IPS-NIHi11 (cell line): ENCODE results near the gene HOXA2.

Source experiments
- DNase-seq: peaks from one replicate; pipeline ENCODE4 v3.0.0; 2012; ENCODE audit warnings: mixed read lengths, low spot score

HOXA2 gene

GRCh38 chr7:27111751-27112277, 9.3 kb upstream of the HOXA2 start:
- DNase-seq: no peak

DNA sequence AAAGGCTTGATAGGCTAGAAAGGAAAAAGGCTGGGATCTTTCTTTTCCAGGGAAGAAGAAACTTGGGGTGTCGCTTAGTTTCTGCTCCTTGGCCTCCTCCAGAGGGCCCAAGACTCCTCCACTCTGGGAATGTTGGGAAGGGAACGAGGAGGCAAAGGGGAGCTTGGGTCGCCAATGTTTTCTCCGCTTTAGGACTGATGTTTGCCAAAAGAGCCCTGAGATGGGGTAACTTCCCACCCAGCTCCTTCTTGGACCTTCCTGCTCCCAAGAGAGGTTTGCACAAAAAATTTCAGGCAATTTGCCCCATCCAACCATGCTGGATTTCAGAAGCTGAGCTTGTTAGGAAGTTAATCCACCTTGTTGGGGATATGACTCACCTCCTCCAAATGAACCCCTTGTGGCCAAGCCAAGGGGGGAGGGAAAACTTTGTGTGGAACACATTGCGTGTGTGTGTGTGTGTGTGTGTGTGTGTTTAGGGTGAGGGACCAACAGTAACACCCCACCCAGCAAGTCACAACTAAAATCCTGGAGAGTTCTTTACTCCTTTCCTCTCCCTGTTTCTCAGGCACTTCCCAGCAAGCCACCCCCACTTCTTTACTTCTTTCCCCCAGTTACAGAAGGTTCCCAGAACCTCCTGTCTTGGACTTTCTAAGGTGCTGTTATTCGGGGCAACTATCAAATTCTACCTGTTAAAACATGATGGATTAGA, 8.7 kb upstream of the HOXA2 start:
- no peak for DNase-seq

DNA sequence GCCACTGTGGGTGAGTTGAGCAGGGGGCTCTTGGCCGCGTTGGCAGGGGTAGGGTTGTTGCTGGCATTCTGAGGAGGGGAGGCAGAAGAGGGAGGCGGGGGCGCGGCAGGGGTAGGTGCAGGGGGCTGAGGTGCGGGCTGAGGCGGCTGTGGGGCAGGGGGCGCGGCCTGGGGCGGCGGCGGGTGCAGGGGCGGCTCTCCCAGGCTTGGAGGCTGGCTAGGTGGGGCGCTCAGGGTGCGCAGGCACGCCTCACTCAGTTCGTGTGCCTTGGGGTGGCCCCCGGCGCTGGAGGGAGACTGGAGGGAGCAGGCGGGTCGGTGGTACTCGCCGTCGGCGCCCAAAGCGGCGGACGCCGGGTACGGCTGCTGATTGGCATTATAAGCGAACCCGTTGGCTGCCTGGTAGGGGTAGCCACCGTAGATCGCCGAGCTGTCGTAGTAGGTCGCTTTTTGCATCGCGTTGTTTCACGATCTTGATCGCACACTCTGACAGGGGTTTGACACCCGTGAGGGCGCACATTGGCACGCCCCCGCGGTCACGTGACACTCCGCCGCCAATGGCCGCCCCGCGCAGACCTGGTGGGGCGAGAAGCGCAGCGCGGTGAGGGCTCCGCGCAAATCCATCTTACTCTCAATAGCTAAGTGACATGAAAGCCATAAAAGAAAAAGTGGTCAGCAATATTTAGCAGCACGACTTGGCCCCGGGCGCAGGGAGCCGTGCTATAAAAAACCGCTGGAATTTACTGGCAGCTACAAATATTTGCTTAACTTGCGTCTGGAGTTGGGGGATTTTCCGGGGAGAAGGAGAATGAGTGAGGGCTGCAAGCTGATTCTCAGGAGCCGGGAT, 7.9 kb upstream of the HOXA2 start:
- peak; percentile 72 for DNase-seq

GRCh38 chr7:27109466-27110185, 7.1 kb upstream of the HOXA2 start:
- DNase-seq: no peak

DNA sequence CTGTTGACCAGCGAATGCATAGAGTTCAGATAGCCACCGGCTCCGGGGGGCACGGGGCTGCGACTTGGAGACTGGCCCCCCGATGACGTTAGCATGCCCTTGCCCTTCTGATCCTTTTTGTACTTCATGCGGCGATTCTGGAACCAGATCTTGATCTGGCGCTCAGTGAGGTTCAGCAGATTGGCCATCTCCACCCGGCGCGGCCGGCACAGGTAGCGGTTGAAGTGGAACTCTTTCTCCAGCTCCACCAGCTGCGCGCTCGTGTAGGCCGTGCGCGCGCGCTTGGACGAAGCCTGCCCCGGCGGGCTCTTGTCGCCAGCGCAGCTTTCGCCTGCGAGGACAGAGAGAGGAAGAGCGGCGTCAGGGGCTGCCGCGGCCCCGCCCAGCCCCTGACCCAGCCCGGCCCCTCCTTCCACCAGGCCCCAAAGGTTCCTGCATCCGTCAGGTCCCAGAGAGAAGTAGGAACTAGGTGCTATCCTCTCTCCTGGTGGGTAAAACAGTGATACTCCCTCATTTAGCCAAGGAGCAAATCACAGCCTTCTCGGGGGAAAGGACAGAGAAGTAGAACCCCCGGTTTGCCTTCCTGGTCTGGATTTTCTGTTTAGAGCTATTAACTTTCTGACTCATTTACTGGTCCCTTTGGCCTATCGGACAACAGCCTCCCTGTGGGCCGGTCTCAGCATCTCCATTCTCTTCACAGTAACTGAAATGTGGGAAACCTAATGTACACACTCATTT, 6.1 kb upstream of the HOXA2 start:
- DNase-seq: peak; percentile 67

DNA sequence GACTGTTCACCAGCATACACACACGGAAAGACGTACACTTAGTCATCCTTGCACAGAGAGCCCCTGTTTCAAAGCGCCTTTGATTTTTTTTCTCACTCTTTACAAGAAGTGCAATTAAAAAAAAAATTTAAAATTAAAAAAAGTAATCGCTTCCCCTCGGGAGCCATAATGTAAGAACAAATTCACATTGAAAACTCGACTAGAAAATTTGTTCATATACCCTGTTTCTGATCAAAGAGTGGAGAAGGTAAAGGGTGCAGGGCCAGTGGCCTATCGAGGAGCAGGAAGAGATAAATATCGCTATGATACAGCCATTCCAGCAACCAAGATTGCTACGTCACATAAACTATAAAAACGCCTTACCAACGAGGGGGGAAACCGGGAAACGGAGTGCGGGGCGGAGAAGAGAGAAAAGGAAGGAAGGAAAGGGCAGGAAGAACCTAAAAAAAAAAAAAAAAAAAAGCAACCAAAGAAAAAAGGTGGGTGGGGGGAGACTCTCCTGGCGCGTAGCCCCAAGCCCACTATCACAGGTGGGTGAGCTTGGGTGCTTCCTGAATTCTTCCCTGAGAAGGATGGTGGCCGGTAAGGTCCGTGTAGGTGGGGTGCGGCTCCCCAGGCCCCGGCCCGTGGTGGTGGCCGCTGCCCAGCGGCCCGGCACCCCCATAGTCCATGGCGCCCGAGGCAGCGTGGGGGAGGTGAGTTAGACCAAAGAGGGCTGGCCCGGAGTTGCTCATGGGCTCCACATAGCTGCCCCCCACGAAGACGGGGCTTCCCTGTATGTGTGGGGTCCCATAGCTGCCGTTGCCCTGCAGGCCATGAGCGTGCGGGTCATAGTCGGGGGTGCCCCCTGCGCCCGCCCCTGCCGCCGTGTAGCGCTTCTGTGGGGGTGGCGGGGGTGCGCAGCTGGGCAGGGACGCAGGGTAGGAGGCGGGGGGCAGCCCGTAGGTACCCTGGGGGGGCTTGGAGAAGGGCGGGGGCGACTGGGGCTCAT, 5.2 kb upstream of the HOXA2 start:
- DNase-seq: no peak

GRCh38 chr7:27106901-27107240, 4.4 kb upstream of the HOXA2 start:
- no peak for DNase-seq

GRCh38 chr7:27106181-27106900, 3.9 kb upstream of the HOXA2 start:
- peak; percentile 62 for DNase-seq

DNA sequence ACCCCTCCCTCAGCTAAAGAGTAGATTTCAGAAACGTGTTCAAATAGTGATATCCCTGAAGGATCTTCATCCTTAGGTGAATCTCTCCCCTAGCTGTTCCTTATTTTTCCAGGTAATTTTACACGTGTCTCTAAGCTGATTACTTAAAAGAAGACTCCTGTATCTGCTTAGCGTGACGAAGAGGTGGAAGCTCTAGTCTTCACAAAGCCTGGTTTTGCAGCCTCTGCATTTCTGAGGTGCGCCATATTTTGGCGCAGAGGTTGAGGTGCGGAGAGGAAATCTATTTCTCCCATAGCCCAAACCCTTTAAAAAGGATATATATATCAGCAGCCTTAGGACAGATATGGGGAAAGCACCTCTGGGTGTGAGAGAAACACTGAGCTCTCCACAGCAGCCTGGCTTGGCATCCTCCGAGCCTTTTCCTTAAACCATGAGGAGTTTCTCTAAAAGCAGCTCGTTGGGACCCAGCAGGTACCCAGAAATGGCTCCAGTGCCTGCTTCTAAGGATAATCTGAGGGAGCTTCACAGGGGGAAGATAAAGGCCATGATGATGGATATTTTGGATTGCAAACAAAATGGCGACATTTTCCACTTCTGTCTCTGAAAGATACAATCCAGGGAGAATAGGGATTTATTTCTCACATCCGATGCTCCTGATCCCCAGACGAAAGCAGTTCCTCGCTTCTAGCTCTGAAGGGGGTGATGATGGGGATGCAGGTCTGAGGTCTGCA, 3.0 kb upstream of the HOXA2 start:
- no peak for DNase-seq

DNA sequence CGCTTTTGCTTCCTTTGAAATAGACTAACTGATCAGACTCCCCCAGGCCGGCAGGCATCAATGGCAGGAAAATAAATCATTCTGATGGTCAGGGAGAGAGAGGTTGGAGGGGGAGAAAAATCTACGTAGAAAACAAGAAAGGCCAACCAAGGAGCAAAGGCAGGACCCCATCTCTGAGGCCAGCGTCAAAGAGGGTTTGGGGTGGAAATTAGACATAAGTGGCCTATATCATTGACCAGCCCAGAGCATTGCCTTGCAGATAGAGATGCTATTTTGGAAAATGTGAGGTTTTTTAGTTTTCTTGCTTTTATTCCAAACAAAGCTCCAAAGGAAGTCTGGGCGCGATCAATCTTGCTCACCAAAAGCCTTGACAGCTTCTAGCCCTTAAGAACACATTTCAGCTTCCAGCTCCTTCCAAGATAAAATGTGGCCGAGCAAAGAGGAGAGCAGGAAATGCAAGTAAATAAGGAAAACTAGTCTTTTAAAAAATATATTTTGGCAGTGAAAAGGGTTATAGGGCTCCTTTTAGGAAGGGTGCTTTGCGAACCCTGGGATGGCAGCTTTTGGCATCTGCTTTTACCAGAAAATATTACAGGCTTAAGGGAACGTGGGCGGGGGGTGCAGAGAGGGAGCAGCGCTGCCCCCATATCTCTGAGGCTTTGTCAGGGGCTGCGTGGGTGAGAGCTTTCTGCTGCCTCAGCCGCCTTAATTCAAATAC, 2.0 kb upstream of the HOXA2 start:
- DNase-seq: no peak

DNA sequence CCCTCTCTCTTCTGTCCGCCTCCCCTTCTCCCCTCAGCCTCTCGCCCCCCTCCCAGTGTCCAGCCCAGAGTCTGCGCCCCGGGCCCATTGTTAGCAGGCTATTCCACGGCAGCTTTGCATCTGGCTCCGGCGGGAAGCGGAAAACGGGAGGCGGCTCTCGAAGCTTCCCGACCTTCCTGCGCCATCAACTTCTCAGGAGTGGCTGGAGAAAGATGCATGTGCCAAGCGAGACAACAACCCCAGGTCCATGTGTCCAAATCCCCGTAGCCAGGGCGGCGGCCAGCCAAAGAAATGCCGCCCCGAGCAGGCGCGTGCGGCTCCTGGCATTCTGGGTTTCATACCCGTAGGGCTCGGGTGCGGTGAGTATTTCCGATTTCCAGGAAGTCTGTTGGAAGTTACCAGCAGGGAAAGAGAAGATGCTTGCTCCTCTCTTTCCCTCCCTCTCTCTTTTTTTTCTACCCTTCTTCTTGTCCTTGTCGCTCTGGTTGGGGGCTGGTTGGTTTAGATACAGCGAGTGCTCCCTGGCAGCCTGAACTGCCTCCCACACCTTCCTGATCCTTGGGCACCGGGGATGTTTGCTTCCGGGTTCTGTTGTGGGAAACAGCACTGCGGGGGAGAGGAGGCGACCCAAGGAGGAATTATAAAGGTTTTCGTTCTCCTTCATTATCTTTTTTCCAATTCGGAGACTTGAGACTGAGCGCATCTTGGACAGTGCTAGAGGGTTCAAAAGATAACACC, 1.2 kb upstream of the HOXA2 start:
- no peak for DNase-seq

DNA sequence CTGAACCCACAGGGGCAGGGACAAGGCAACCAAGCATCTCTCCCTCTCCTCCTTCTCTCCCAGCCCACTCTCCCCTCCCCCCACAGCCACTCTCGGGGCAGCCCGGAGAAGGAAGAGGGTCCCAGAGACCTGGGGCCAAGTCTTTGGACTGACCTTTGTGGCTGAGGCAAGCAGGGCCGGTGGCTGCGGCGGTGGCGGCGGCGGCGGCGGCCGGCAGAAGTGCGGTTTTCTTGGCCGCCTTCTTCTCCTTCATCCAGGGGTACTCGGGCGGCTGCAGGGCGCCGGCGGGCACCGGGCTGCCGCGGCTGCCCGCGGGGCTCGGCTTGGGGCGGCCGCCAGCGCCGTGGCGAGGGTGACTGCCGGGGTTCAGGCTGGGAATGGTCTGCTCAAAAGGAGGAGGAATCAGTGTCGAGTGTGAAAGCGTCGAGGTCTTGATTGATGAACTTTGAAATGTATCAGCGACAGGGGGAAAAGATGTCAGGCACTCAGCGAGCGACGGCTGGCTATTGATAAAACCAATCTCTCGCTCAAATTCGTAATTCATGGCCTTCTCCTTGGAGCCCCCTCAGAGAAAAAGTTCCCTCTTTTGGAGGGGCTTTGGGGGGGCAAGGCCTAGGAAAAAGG, 414 bp downstream of the HOXA2 start:
- no peak for DNase-seq

- DNase-seq: no peak
These were observed 1.1 kb downstream of the HOXA2 start for GRCh38 chr7:27101171-27101956.

- no peak for DNase-seq
These were observed 1.8 kb downstream of the HOXA2 start for GRCh38 chr7:27100694-27101170.

DNA sequence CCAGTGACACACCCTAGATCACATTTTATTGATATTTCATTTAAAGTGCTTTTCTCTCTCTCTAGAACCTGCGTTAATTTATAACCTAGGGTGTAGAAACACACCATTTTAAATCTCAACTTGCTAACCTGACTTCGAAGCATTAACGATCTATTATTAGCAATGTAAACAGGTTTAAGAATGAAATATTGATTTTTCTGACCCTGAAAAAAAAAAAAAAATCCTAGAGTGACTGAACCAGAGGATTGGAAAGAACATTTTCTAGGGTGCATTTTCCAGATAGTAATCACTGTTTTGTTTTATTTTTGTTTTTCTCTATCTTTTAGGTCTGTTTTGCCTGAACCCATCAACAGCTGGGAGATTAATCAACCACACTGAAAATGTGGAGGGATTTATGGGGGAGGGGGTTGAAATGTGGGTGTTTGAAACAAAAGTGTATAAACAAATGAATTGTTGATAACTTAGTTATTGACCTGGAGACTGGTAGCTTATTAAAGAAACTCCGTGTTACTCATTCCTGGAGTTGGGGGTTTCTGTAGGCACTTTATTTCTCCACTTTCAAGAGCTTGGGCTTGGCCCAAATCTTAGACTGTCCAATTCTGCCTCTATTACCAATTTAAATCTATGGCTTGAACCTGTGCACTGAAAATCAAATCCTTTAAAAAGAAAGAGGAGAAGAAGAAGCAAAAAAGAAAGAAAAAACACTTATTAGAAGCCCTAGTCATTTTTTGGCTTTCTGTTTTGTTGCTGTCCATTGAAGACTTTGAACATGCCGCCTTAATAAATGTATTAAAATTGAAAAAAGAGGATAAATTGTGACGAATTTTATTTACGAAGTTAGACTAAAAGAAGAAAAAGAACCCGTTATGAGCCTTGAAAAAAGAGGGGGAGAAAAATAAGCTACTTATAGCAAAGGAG, 2.8 kb downstream of the HOXA2 start:
- no peak for DNase-seq
